ENCODE data around the gene EVI5. TPM values are rescaled to one million over a fixed set of nuclear protein-coding genes. Genes with fewer than 3 reads are reported as not detected.

The EVI5 gene
- total RNA-seq, 2 experiments from 2014 or later, result 0.13 to 0.21 TPM

GRCh38 chr1:92764116-92764515 is 20.8 kb downstream of the EVI5 start:
- ChIA-PET POLR2A (no interaction called here), CTCF (interaction anchor here (0.7 kb wide), 1 partner anchor 54 kb away, joined by 3 read pairs; no protein-coding TSS in a partner anchor)
- H3K27me3 Mint-ChIP-seq (ENCODE audit: low read depth), result peaks cover 17% of the 10 kb centered on the region
- ATAC-seq, result no peak
- DNase-seq, result no peak
- no peaks in the 10 kb centered on the region for H3K4me1 Mint-ChIP-seq (ENCODE audit: low read depth)
- no peak overlapping the region for H3K27ac Mint-ChIP-seq
- H3K9me3 Mint-ChIP-seq (ENCODE audit: insufficient read depth), result no peaks in the 10 kb centered on the region
- no peaks in the 10 kb centered on the region for H3K36me3 Mint-ChIP-seq (ENCODE audit: low read depth)
- no peak overlapping the region for H3K4me3 Mint-ChIP-seq

GRCh38 chr1:92762355-92762754 is 22.6 kb downstream of the EVI5 start:
- no peaks in the 10 kb centered on the region for H3K36me3 Mint-ChIP-seq (ENCODE audit: low read depth)
- DNase-seq (no peak), ATAC-seq (no peak)
- H3K9me3 Mint-ChIP-seq (ENCODE audit: insufficient read depth), result no peaks in the 10 kb centered on the region
- H3K27me3 Mint-ChIP-seq (ENCODE audit: low read depth), result peaks cover 16% of the 10 kb centered on the region
- no peaks in the 10 kb centered on the region for H3K4me1 Mint-ChIP-seq (ENCODE audit: low read depth)
- ChIA-PET CTCF (interaction anchor here (0.9 to 1.0 kb wide), 2 partner anchors 13 to 60 kb away, joined by 3 to 5 read pairs; no protein-coding TSS in a partner anchor), POLR2A (no interaction called here)
- H3K4me3 Mint-ChIP-seq, result no peak overlapping the region
- no peak overlapping the region for H3K27ac Mint-ChIP-seq

GRCh38 chr1:92759361-92759760 is 25.5 kb downstream of the EVI5 start:
- H3K9me3 Mint-ChIP-seq (ENCODE audit: insufficient read depth), result no peaks in the 10 kb centered on the region
- ATAC-seq, result no peak
- CTCF ChIA-PET, result no interaction called here
- peaks cover 19% of the 10 kb centered on the region for H3K27me3 Mint-ChIP-seq (ENCODE audit: low read depth)
- no peak overlapping the region for H3K27ac Mint-ChIP-seq
- POLR2A ChIA-PET, result no interaction called here
- H3K36me3 Mint-ChIP-seq (ENCODE audit: low read depth), result no peaks in the 10 kb centered on the region
- no peak overlapping the region for H3K4me3 Mint-ChIP-seq
- no peak for DNase-seq
- H3K4me1 Mint-ChIP-seq (ENCODE audit: low read depth), result no peaks in the 10 kb centered on the region

GRCh38 chr1:92756537-92756936 is 28.4 kb downstream of the EVI5 start:
- Mint-ChIP-seq H3K4me1 (ENCODE audit: low read depth) (no peaks in the 10 kb centered on the region), H3K27ac (no peak overlapping the region), H3K9me3 (ENCODE audit: insufficient read depth) (no peaks in the 10 kb centered on the region), H3K4me3 (no peak overlapping the region), H3K27me3 (ENCODE audit: low read depth) (peaks cover 15% of the 10 kb centered on the region), H3K36me3 (ENCODE audit: low read depth) (no peaks in the 10 kb centered on the region)
- DNase-seq, result no peak
- CTCF ChIA-PET, result interaction anchor here (1.8 kb wide), 1 partner anchor 62 kb away, joined by 6 read pairs; no protein-coding TSS in a partner anchor
- no peak for ATAC-seq
- POLR2A ChIA-PET, result no interaction called here

- ATAC-seq, result no peak
- DNase-seq, result no peak
- Mint-ChIP-seq H3K36me3 (ENCODE audit: low read depth) (no peaks in the 10 kb centered on the region), H3K9me3 (ENCODE audit: insufficient read depth) (no peaks in the 10 kb centered on the region), H3K4me1 (ENCODE audit: low read depth) (no peaks in the 10 kb centered on the region), H3K27me3 (ENCODE audit: low read depth) (peaks cover 15% of the 10 kb centered on the region), H3K27ac (no peak overlapping the region), H3K4me3 (no peak overlapping the region)
- CTCF ChIA-PET, result interaction anchor here (1.8 kb wide), 1 partner anchor 63 kb away, joined by 6 read pairs; no protein-coding TSS in a partner anchor
- POLR2A ChIA-PET, result no interaction called here
These were observed 29.1 kb downstream of the EVI5 start for GRCh38 chr1:92755541-92756461.

GRCh38 chr1:92754719-92755050 is 30.2 kb downstream of the EVI5 start:
- H3K27me3 Mint-ChIP-seq (ENCODE audit: low read depth), result peaks cover 16% of the 10 kb centered on the region
- H3K4me1 Mint-ChIP-seq (ENCODE audit: low read depth), result no peaks in the 10 kb centered on the region
- H3K9me3 Mint-ChIP-seq (ENCODE audit: insufficient read depth), result no peaks in the 10 kb centered on the region
- ATAC-seq (no peak), DNase-seq (no peak)
- H3K4me3 Mint-ChIP-seq, result no peak overlapping the region
- no peak overlapping the region for H3K27ac Mint-ChIP-seq
- ChIA-PET POLR2A (no interaction called here), CTCF (interaction anchor here (1.7 kb wide), 1 partner anchor 64 kb away, joined by 7 read pairs; no protein-coding TSS in a partner anchor)
- no peaks in the 10 kb centered on the region for H3K36me3 Mint-ChIP-seq (ENCODE audit: low read depth)

GRCh38 chr1:92754000-92754718 is 30.7 kb downstream of the EVI5 start:
- ATAC-seq (no peak), DNase-seq (no peak)
- CTCF ChIA-PET, result interaction anchor here (1.7 kb wide), 1 partner anchor 64 kb away, joined by 7 read pairs; no protein-coding TSS in a partner anchor
- Mint-ChIP-seq H3K4me1 (ENCODE audit: low read depth) (no peaks in the 10 kb centered on the region), H3K36me3 (ENCODE audit: low read depth) (no peaks in the 10 kb centered on the region), H3K27ac (no peak overlapping the region), H3K4me3 (no peak overlapping the region), H3K27me3 (ENCODE audit: low read depth) (peaks cover 14% of the 10 kb centered on the region), H3K9me3 (ENCODE audit: insufficient read depth) (no peaks in the 10 kb centered on the region)
- POLR2A ChIA-PET, result no interaction called here

- CTCF ChIA-PET, result no interaction called here
- POLR2A ChIA-PET, result no interaction called here
- H3K4me3 Mint-ChIP-seq, result no peak overlapping the region
- no peak for ATAC-seq
- no peak overlapping the region for H3K27ac Mint-ChIP-seq
- DNase-seq, result no peak
- H3K36me3 Mint-ChIP-seq (ENCODE audit: low read depth), result no peaks in the 10 kb centered on the region
- H3K4me1 Mint-ChIP-seq (ENCODE audit: low read depth), result no peaks in the 10 kb centered on the region
- H3K27me3 Mint-ChIP-seq (ENCODE audit: low read depth), result peaks cover 10% of the 10 kb centered on the region
- no peaks in the 10 kb centered on the region for H3K9me3 Mint-ChIP-seq (ENCODE audit: insufficient read depth)
These were observed 32.2 kb downstream of the EVI5 start for GRCh38 chr1:92752719-92753118.

GRCh38 chr1:92749024-92749634 is 35.8 kb downstream of the EVI5 start:
- Mint-ChIP-seq H3K27ac (no peak overlapping the region), H3K27me3 (ENCODE audit: low read depth) (peaks cover 7% of the 10 kb centered on the region), H3K9me3 (ENCODE audit: insufficient read depth) (no peaks in the 10 kb centered on the region), H3K4me3 (no peak overlapping the region), H3K36me3 (ENCODE audit: low read depth) (no peaks in the 10 kb centered on the region), H3K4me1 (ENCODE audit: low read depth) (no peaks in the 10 kb centered on the region)
- ATAC-seq, result no peak
- POLR2A ChIA-PET, result no interaction called here
- CTCF ChIA-PET, result interaction anchor here (0.6 to 5.2 kb wide), 29 partner anchors 9 to 758 kb away, joined by 3 to 91 read pairs (median 4); partner anchors contain the start of gene RPL5
- DNase-seq, result peak; percentile 55

GRCh38 chr1:92748138-92748537 is 36.8 kb downstream of the EVI5 start:
- DNase-seq (no peak), ATAC-seq (no peak)
- no peaks in the 10 kb centered on the region for H3K9me3 Mint-ChIP-seq (ENCODE audit: insufficient read depth)
- H3K27me3 Mint-ChIP-seq (ENCODE audit: low read depth), result peaks cover 11% of the 10 kb centered on the region
- H3K4me3 Mint-ChIP-seq, result no peak overlapping the region
- CTCF ChIA-PET, result interaction anchor here (0.7 to 5.2 kb wide), 8 partner anchors 18 to 246 kb away, joined by 3 to 91 read pairs (median 4); partner anchors contain the start of gene RPL5
- POLR2A ChIA-PET, result no interaction called here
- H3K4me1 Mint-ChIP-seq (ENCODE audit: low read depth), result no peaks in the 10 kb centered on the region
- no peaks in the 10 kb centered on the region for H3K36me3 Mint-ChIP-seq (ENCODE audit: low read depth)
- H3K27ac Mint-ChIP-seq, result no peak overlapping the region

- Mint-ChIP-seq H3K36me3 (ENCODE audit: low read depth) (no peaks in the 10 kb centered on the region), H3K9me3 (ENCODE audit: insufficient read depth) (no peaks in the 10 kb centered on the region), H3K4me1 (ENCODE audit: low read depth) (no peaks in the 10 kb centered on the region), H3K27me3 (ENCODE audit: low read depth) (peaks cover 9% of the 10 kb centered on the region), H3K27ac (no peak overlapping the region), H3K4me3 (no peak overlapping the region)
- ChIA-PET CTCF (interaction anchor here (1.0 to 5.2 kb wide), 6 partner anchors 20 to 247 kb away, joined by 3 to 91 read pairs (median 7); partner anchors contain the start of gene RPL5), POLR2A (no interaction called here)
- DNase-seq, result no peak
- ATAC-seq, result no peak
These were observed 37.2 kb downstream of the EVI5 start for GRCh38 chr1:92747735-92748134.

All from activated CD8-positive, alpha-beta T cell treated with anti-CD3 and anti-CD28 coated beads, Interleukin-2, amount 10 ng/mL, durations not matched to agents 7 days and 5 days (primary cell).